Stomach smooth muscle (tissue), 2 donors: Measurements from ENCODE around the gene SIMC1.

Experiments
- H3K27ac ChIP-seq: one replicate; pipeline ENCODE4 v1.7.0; 2013; ENCODE audit warnings: mild to moderate bottlenecking, low read length, inconsistent platforms
- H3K27me3 ChIP-seq, 2 donors: one replicate each; pipeline ENCODE4 v1.7.0; 2013; ENCODE audit warnings: low read length in 2 of 2; ENCODE audit not compliant: insufficient read depth in 2 of 2, control insufficient read depth in 1 of 2
- H3K36me3 ChIP-seq, 2 donors: one replicate each; pipeline ENCODE4 v1.7.0; 2013; ENCODE audit warnings: low read length in 2 of 2; ENCODE audit not compliant: control insufficient read depth in 2 of 2, insufficient read depth in 2 of 2
- H3K4me1 ChIP-seq: one replicate; pipeline ENCODE4 v1.7.0; 2013; ENCODE audit warnings: low read length; ENCODE audit not compliant: control insufficient read depth, insufficient read depth
- H3K4me3 ChIP-seq, 2 donors: one replicate each; pipeline ENCODE4 v1.7.0; 2013; ENCODE audit warnings: low read length in 2 of 2
- H3K9ac ChIP-seq, 2 donors: one replicate each; pipeline ENCODE4 v1.7.0; 2013; ENCODE audit warnings: low read length in 2 of 2, mild to moderate bottlenecking in 1 of 2
- H3K9me3 ChIP-seq, 2 donors: one replicate each; pipeline ENCODE4 v1.7.0; 2013; ENCODE audit warnings: low read length in 2 of 2; ENCODE audit not compliant: control insufficient read depth in 2 of 2
- donor health status: healthy.
- donor health status: Pancreatic carcinoma.

The SIMC1 gene

DNA sequence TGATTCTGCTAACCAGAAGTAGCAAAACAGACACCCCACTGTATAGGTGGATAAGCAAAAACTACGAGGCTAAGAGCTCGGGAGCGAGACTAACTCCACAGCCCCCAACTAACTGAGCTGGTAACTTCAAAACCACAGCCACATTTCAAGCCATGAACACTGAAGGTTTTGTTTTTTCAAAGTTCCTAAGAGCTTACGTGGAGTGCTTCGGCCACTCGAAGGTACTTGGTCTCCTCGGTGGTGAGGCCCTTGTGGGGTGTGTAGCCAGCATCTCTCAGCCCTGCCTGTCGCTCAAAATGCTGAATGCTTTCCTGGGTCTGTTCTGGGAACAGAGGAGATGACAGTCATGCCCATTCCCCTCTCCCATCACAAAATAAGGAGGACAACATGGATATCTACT, 112.2 kb downstream of the SIMC1 start:
- no peak overlapping the region for H3K9ac ChIP-seq
- no peaks in the 10 kb centered on the region for H3K27me3 ChIP-seq
- no peaks in the 10 kb centered on the region for H3K9me3 ChIP-seq
- no peak overlapping the region for H3K4me3 ChIP-seq
- peaks cover 66 to 72% of the 10 kb centered on the region in 2 donors for H3K36me3 ChIP-seq
- no peak overlapping the region for H3K27ac ChIP-seq
- H3K4me1 ChIP-seq = no peaks in the 10 kb centered on the region

DNA sequence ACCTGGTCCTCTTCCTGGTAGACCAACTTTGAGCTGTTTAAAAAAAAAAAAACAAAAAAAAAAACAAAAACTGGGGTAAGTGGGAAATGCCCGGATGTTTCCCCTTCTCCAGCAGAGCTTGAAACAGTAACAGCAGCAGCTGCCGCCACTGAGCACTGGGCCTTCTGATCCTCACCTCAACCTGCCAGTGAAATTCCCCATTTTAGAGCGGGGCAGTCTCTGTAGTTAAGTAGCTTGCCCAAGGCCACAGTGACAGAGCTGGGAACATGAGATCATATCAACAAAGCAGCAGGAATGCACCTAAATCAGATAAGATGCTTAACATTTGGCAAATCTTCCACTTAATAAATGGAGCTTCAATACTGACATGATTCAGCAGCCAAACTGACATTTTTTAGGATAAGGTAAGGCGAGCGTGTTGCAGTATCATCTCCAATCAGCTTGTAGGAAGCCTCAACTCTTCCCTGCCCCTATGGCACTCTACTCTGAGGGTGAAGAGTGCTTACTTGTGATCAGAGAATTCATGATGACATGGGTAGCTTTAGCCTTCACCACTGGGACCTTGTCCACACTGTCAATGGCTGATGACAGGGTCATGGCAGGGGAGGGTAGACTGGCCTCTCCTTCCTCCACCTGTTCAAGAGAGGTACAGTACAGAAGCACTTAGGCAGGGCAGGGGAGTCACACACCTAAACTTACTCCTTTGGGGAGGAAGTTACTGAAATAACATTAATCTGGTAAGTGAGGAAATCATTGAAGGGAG, 114.1 kb downstream of the SIMC1 start:
- Histone ChIP-seq H3K9me3 (no peaks in the 10 kb centered on the region), H3K9ac (no peak overlapping the region), H3K27ac (no peak overlapping the region), H3K4me3 (no peak overlapping the region), H3K27me3 (no peaks in the 10 kb centered on the region), H3K36me3 (peaks cover 61 to 65% of the 10 kb centered on the region in 2 donors), H3K4me1 (no peaks in the 10 kb centered on the region)

DNA sequence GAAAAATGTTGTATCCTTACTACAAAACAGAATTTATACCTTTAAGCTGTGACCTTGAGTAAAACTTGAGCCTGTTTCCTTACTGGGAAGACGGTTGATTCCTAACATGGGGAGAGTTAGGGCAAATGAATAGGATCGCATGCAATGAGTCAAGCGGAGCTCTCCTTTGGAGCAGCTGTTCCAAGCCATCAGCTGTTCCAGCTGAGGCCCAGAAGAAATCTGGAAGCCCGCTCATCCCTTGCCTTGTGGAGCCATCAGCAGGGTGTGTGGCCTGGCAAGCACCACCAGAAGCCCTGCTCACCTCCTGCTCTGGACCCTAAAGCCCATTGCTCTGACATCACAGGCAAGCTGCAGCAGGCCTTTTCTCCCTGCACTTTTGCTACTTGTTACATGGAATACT, 115.3 kb downstream of the SIMC1 start:
- Histone ChIP-seq H3K9ac (no peak overlapping the region), H3K27ac (no peak overlapping the region), H3K36me3 (peaks cover 51 to 55% of the 10 kb centered on the region in 2 donors), H3K4me1 (no peaks in the 10 kb centered on the region), H3K27me3 (no peaks in the 10 kb centered on the region), H3K4me3 (no peak overlapping the region), H3K9me3 (no peaks in the 10 kb centered on the region)

DNA sequence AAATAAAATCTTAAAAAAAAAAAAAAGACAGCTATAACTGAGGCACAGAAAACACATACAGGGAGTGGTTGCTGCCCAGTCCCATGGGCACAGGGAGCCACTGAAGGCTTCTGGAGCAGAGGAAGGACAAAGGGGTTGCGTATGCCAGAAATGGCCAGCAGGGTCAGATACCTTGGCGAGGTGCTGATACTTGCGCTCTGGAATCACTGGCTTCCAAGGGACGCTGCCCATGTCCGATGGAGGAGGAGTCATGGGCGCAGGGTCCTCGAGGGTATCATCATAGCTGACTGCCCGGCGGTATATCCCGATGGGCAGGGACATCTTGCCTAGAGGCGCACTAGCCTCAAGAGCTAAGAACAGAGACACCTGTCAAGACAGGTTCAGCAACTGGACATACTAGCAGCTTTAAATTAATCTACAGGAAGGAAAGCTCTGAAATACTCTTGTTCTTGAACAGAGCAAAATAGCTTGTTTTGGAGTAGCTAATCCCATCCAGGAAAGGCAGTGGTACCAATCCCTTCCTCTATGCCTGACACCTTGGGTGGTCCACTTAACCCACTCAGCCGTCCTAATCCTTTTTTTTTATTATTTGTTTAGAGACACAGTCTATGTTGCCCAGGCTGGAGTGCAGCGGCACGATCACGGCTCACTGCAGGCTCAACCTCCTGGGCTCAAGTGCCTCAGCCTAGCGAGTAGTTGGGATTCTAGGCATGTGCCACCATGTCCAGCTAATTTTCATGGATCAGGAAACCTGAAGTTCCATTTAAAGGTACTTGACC, 117.4 kb downstream of the SIMC1 start:
- H3K9me3 ChIP-seq = no peaks in the 10 kb centered on the region
- H3K4me3 ChIP-seq = no peak overlapping the region
- H3K9ac ChIP-seq = no peak overlapping the region
- H3K27me3 ChIP-seq = no peaks in the 10 kb centered on the region
- peaks cover 34 to 44% of the 10 kb centered on the region in 2 donors for H3K36me3 ChIP-seq
- no peak overlapping the region for H3K27ac ChIP-seq
- H3K4me1 ChIP-seq = peaks cover 8% of the 10 kb centered on the region

DNA sequence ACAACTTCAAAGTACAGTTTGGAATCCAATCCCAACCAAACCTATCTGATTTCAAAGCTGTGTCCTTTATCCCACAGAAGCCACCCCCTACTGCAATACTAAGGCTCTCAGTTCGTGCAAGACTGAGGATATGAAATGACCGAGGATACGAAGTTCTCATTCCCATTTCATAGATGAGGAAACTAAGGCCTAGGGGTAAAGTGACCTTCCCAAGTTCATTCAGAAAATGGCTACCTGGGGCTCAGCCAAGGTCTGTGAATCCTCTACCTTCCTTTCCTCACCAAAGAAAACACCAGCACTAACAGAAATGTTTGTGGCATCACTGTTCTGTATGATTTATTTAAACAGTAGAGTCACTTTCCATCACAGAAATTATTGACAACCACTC, 117.9 kb downstream of the SIMC1 start:
- peaks cover 12% of the 10 kb centered on the region for H3K4me1 ChIP-seq
- no peak overlapping the region for H3K9ac ChIP-seq
- H3K36me3 ChIP-seq = peaks cover 31 to 42% of the 10 kb centered on the region in 2 donors
- H3K9me3 ChIP-seq = no peaks in the 10 kb centered on the region
- H3K4me3 ChIP-seq = no peak overlapping the region
- H3K27ac ChIP-seq = no peak overlapping the region
- no peaks in the 10 kb centered on the region for H3K27me3 ChIP-seq

DNA sequence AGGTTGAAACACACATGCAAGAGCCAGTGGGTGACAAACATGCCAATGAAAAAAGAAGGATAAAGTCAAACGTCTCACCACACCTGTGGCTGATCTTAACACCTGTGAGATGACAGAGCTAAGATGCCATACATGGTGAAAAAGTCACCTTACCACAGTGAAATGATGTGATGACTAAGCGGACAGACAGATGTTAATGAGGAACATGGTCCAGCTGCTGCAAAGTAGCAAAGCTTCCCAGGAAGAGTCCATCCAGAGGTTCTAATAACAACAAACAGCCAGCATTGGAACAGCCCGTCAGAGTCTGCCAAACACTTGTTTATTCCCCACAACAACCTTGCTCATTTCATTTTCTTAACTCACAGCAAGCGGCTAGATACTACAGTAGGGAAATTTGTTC, 121.4 kb downstream of the SIMC1 start:
- H3K27me3 ChIP-seq = no peaks in the 10 kb centered on the region
- H3K9me3 ChIP-seq = no peaks in the 10 kb centered on the region
- no peak overlapping the region for H3K27ac ChIP-seq
- H3K4me1 ChIP-seq = peaks cover 19% of the 10 kb centered on the region
- peaks cover 6 to 15% of the 10 kb centered on the region in 2 donors for H3K36me3 ChIP-seq
- H3K9ac ChIP-seq = no peak overlapping the region
- peak overlapping the region in 1 of 2 donors; percentile 35 for H3K4me3 ChIP-seq

DNA sequence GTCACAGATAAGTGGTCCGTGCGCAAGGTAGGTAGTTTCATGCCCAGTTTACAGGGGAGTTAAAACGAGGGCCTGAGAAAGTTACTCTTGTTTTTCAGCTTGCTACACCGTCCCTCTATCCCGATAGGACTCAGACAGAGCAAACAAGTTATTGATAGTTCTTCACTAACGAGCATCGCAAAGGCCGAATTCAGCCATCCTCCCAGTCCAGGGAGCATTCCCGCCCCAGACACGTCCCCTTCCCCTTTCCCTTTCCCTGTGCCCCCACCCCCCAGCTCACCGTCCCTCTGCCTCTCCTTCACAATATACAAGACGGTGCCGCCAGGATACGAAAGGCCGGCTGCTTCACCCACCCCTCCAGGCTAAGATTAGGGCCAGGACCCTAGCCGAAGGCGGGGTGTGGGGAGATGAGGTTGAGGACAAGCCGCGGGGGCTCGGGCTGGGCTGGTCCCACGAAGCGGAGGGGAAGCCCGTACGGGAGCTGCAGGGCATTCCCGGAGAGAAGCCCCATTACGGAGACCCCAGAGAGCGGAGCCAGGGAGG, 122.7 kb downstream of the SIMC1 start:
- H3K27ac ChIP-seq = peak overlapping the region; percentile 46
- H3K4me3 ChIP-seq = peak overlapping the region; percentile 76 to 95
- H3K4me1 ChIP-seq = peaks cover 29% of the 10 kb centered on the region
- peaks cover 3 to 7% of the 10 kb centered on the region in 2 donors for H3K36me3 ChIP-seq
- no peaks in the 10 kb centered on the region for H3K27me3 ChIP-seq
- H3K9me3 ChIP-seq = no peaks in the 10 kb centered on the region
- peak overlapping the region; percentile 87 to 91 for H3K9ac ChIP-seq

DNA sequence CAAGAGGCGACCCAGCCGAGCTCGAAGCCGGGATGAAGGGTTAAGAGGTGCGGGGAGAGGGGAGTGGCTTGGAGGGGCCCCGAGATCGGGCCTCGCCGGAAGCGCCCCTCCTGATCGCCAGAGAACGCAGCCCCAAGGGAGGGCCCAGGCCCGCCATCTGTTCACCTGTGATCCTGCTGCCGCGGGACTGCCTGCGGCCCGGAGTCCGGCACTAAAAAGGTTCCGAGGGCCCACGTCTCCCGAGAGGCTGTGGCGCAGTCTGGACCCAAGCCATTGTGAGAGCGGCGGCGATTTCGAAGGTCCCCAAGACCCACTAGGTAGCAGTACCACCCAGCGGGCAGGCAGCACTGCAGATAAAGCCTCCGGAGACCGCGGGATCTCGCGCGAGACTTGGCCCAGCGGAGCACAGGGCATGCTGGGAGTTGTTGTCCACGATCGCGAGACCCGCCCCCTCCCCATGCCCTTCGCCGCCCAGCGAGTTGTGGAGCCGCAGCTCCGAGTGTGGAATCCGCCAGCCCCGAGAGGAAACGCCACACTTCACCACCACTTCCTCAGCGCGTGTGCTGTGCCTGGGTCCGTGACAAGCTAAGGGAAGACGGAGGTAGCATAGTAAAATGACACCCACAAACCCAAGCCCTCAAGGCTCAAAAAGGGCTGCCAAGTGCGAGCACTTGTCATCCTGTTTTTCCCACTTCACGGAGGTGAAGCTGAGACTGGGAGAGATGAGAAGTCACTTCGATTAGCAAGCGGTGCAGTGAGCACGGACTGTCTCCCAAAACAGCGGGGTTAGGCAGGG, 123.4 kb downstream of the SIMC1 start, which contains the start of gene KIAA1191:
Gene KIAA1191 (minus strand): TSS at position 328 of the 796 bp plus-strand sequence. CDS start 2,256 bp downstream, outside the sequence.
- Histone ChIP-seq H3K9ac (peak within 1 kb of the TSS; percentile 87 to 91), H3K27ac (peak within 1 kb of the TSS; percentile 46), H3K9me3 (no peaks in the 10 kb centered on the region), H3K27me3 (no peaks in the 10 kb centered on the region), H3K36me3 (peaks cover 3 to 5% of the 10 kb centered on the region in 2 donors), H3K4me3 (peak within 1 kb of the TSS; percentile 76 to 95), H3K4me1 (peaks cover 36% of the 10 kb centered on the region)

DNA sequence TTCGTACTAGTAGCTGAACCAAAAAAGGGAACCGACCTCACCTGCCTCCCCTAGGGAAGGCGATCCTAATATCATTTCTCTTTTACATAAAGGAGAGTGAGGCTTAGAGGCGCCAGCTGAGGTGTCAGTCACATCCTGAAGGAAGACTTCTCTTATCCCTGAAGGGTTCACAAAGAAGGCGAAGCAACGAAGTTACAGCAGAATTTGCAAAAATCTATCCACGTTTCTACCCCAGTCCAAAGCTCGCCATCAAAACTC, 123.9 kb downstream of the SIMC1 start:
- Histone ChIP-seq H3K27me3 (no peaks in the 10 kb centered on the region), H3K27ac (no peak overlapping the region), H3K36me3 (peaks cover 3 to 5% of the 10 kb centered on the region in 2 donors), H3K4me1 (peaks cover 37% of the 10 kb centered on the region), H3K9me3 (no peaks in the 10 kb centered on the region), H3K4me3 (peak overlapping the region; percentile 76 to 95), H3K9ac (peak overlapping the region; percentile 87 to 91)

DNA sequence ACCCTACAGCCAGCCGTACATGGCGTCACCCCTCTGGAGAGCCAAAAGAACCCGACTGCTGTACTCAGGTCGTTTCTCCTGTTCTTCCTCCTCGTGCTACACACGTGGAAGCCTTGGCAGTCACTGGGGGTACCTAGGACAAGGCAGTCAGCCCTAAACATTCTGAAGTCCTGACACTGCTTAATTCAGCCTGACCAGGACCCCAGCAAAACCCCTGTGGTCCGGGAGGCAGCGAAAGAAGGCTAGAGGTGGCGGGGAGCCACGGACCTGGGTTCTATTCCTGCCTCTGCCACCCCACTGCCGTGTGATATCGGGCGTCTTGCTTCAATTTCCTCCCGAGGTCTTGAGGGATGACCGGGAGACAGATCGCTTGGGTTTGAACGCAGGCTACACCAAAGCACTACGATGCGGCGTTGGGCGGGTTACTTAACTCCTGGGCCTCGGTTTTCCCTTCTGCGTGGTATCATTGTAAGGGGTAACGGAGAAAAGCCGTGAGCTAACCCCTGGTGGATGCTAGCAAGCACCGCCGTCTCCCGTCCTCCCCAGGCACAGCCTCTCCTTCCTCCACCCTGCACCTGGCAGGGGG, 126.6 kb downstream of the SIMC1 start:
- Histone ChIP-seq H3K4me1 (peaks cover 35% of the 10 kb centered on the region), H3K4me3 (peak overlapping the region; percentile 70 to 85), H3K27ac (peak overlapping the region; percentile 84), H3K27me3 (no peaks in the 10 kb centered on the region), H3K9ac (peak overlapping the region; percentile 84 to 89), H3K9me3 (no peaks in the 10 kb centered on the region), H3K36me3 (peaks cover 3 to 16% of the 10 kb centered on the region in 2 donors)
